BLaER1 treated with 17β-estradiol and CSF1 and Interleukin-3, amounts not matched to agents 10 nM and 100 nM (cell line): ENCODE results near the gene C19orf12.

Source experiments
- H3K27ac ChIP-seq, 11 experiments: shearing (Covaris generic); formaldehyde crosslinking; 2 replicates each; pipeline ENCODE4 v1.8.1; 2022
- H3K27me3 ChIP-seq, 11 experiments: shearing (Covaris generic); formaldehyde crosslinking; 2 replicates each; pipeline ENCODE4 v1.8.1; 2022
- H3K36me3 ChIP-seq, 11 experiments: shearing (Covaris generic); formaldehyde crosslinking; 2 replicates each; pipeline ENCODE4 v1.8.1; 2022
- H3K4me1 ChIP-seq, 10 experiments: shearing (Covaris generic); formaldehyde crosslinking; 2 replicates each; pipeline ENCODE4 v1.8.1; 2022
- H3K4me2 ChIP-seq, 11 experiments: shearing (Covaris generic); formaldehyde crosslinking; 2 replicates each; pipeline ENCODE4 v1.8.1; 2022
- H3K4me3 ChIP-seq, 10 experiments: shearing (Covaris generic); formaldehyde crosslinking; 2 replicates each; pipeline ENCODE4 v1.8.1; 2022
- H3K9ac ChIP-seq, 11 experiments: shearing (Covaris generic); formaldehyde crosslinking; 2 replicates each; pipeline ENCODE4 v1.8.1; 2022
- H3K9me3 ChIP-seq, 11 experiments: shearing (Covaris generic); formaldehyde crosslinking; replicated peaks in 1 of 11; 2 replicates each; pipeline ENCODE4 v1.8.1; 2022
- H4K20me1 ChIP-seq, 11 experiments: shearing (Covaris generic); formaldehyde crosslinking; 2 replicates each; pipeline ENCODE4 v1.8.1; 2022
- Cebpa-rat ChIP-seq, 11 experiments: shearing (Covaris generic); IDR thresholded peaks; 2 replicates each; pipeline ENCODE4 v1.8.1; 2022

Gene C19orf12

GRCh38 chr19:29695765-29696564 is 19.1 kb downstream of the C19orf12 start:
- Histone ChIP-seq H3K4me3 (no peak overlapping the region), H3K4me1 (peaks cover 8 to 32% (median 24%) of the 10 kb centered on the region in 10 experiments), H3K27ac (no peak overlapping the region), H3K27me3 (no peaks in the 10 kb centered on the region), H4K20me1 (peaks cover 0 to 27% (median 8%) of the 10 kb centered on the region in 11 experiments; a peak in 14 of 22 replicates), H3K36me3 (no peaks in the 10 kb centered on the region), H3K4me2 (no peak overlapping the region), H3K9me3 (peaks cover under 1 to 16% (median 11%) of the 10 kb centered on the region in 11 experiments; a peak in 20 of 22 replicates), H3K9ac (no peak overlapping the region)
- TF ChIP-seq Cebpa-rat (IDR thresholded peaks at IDR 0.05) = no peak

DNA sequence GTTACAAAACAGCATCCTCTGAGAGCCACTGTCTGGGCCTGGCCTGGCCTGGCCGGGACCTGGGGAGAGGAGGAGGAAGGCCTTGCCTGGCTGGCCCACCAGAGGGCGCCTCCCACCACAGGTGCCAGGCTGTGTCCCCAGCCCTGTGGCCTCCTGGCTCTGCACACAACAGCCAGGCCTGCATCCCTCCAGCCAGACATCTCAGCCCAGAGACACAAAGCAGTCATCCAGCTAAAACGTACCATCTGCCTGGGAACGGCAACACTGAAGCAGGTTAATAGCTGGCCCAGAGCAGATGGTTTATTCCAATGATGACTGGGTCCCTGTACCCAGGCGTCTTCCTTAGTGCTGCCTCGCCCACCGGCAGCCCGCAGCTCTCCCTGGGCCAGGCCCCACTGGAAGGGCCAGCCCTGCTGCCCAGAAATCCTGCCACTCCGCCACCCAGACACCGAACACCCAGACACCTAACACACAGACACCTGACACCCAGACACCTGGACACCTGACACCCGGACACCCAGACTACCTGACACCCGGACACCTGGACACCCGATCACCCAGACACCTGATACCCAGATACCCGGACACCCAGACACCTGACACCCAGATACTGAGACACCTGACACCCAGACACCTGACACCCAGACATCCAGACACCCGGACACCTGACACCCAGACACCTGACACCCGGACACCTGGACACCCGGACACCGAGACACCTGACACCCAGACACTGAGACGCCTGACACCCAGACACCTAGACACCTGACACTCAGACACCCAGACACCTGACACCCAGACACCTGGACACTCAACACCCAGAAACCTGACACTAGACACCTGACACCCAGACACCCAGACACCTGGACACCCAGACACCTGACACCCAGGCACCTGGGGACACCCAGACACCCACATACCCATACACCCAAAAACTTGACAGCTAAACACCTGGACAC is 20.1 kb downstream of the C19orf12 start:
- Histone ChIP-seq H3K27me3 (no peaks in the 10 kb centered on the region), H3K4me3 (no peak overlapping the region), H3K36me3 (peaks cover 0 to 6% (median 5%) of the 10 kb centered on the region in 11 experiments; a peak in 8 of 22 replicates), H3K4me2 (peak overlapping the region in 9 of 11 experiments; percentile 14 to 52 (median 45); a peak in 14 of 22 replicates), H3K4me1 (peaks cover 8 to 31% (median 24%) of the 10 kb centered on the region in 10 experiments), H3K9me3 (peaks cover 11 to 26% (median 21%) of the 10 kb centered on the region in 11 experiments), H3K9ac (peak overlapping the region in 2 of 11 experiments; percentile 27 to 48; a peak in 3 of 22 replicates), H4K20me1 (peaks cover 0 to 18% (median 3%) of the 10 kb centered on the region in 11 experiments; a peak in 9 of 22 replicates), H3K27ac (no peak overlapping the region)
- no peak for TF ChIP-seq Cebpa-rat (IDR thresholded peaks at IDR 0.05)

DNA sequence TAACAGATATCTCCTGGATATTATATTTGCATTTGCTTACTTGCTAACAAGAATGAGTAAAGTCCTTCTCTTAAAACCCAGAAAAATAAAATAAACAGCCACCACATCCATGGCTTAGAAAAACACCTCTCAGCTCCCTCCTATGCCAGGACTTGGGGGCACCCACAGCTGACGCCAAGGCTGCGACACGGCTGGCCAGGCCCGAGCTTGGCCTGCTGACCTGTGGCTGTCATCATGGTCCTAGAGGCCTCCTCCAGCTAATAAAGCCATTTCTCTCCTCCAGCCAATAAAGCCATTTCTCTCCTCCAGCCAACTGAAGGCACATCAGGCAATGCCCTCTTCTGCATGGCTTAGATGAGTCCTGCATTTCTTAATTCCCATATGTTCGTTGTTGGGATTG is 20.9 kb downstream of the C19orf12 start:
- Histone ChIP-seq H3K27me3 (no peaks in the 10 kb centered on the region), H3K9me3 (peaks cover 13 to 29% (median 22%) of the 10 kb centered on the region in 11 experiments), H3K4me1 (peaks cover 8 to 27% (median 24%) of the 10 kb centered on the region in 10 experiments), H3K4me3 (no peak overlapping the region), H3K4me2 (peak overlapping the region in 9 of 11 experiments; percentile 14 to 52 (median 45); a peak in 16 of 22 replicates), H3K27ac (peak overlapping the region in 5 of 11 experiments; percentile 3 to 34 (median 13); a peak in 1 of 22 replicates), H3K9ac (peak overlapping the region in 4 of 11 experiments; percentile 13 to 39 (median 26); a peak in 2 of 22 replicates), H4K20me1 (peaks cover 0 to 12% (median 3%) of the 10 kb centered on the region in 11 experiments; a peak in 7 of 22 replicates), H3K36me3 (peaks cover 0 to 6% (median 5%) of the 10 kb centered on the region in 11 experiments; a peak in 8 of 22 replicates)
- TF ChIP-seq Cebpa-rat (IDR thresholded peaks at IDR 0.05) = no peak

DNA sequence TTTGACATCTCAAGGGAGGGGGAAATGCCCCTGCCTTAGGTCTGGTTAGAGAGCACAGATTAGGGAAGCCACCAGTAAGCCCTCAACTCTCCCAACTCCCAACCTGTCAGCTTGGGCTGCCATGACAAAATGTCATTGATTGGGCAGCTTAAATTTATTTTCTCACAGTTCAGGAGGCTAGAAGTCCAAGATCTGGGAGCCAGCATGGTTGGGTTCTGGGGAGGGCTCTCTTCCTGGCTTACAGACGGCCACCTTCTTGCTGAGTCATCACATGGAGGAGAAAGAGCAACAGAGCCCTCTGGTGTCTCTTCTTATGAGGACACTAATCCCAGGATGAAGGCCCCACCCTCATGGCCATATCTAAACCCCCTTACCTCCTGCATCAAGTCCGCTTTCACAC is 24.2 kb downstream of the C19orf12 start:
- no peak for TF ChIP-seq Cebpa-rat (IDR thresholded peaks at IDR 0.05)
- Histone ChIP-seq H3K9ac (peak overlapping the region in 2 of 11 experiments; percentile 18 to 47; a peak in 2 of 22 replicates), H3K36me3 (peaks cover 0 to 6% (median 5%) of the 10 kb centered on the region in 11 experiments; a peak in 8 of 22 replicates), H3K9me3 (peaks cover 13 to 35% (median 15%) of the 10 kb centered on the region in 11 experiments), H3K4me2 (no peak overlapping the region), H4K20me1 (peaks cover 0 to 12% (median 3%) of the 10 kb centered on the region in 11 experiments; a peak in 7 of 22 replicates), H3K4me3 (peak overlapping the region in 2 of 10 experiments; percentile 18 to 28; a peak in 4 of 20 replicates), H3K4me1 (peaks cover 25 to 53% (median 41%) of the 10 kb centered on the region in 10 experiments), H3K27me3 (no peaks in the 10 kb centered on the region), H3K27ac (peak overlapping the region in 9 of 11 experiments; percentile 13 to 81 (median 59); a peak in 16 of 22 replicates)

GRCh38 chr19:29687897-29688728 is 26.9 kb downstream of the C19orf12 start:
- Histone ChIP-seq H3K27ac (peak overlapping the region in 9 of 11 experiments; percentile 9 to 64 (median 20); a peak in 13 of 22 replicates), H3K9ac (no peak overlapping the region), H3K4me3 (no peak overlapping the region), H3K36me3 (peaks cover 0 to 6% (median 5%) of the 10 kb centered on the region in 11 experiments; a peak in 8 of 22 replicates), H3K4me1 (peaks cover 5 to 54% (median 27%) of the 10 kb centered on the region in 10 experiments; a peak in 19 of 20 replicates), H3K4me2 (peak overlapping the region in 9 of 11 experiments; percentile 25 to 76 (median 55); a peak in 14 of 22 replicates), H3K9me3 (peaks cover 9 to 34% (median 13%) of the 10 kb centered on the region in 11 experiments), H3K27me3 (no peaks in the 10 kb centered on the region), H4K20me1 (no peaks in the 10 kb centered on the region)
- no peak for TF ChIP-seq Cebpa-rat (IDR thresholded peaks at IDR 0.05)

- Histone ChIP-seq H3K27ac (peak overlapping the region in 6 of 11 experiments; percentile 13 to 64 (median 47); a peak in 10 of 22 replicates), H3K4me1 (peaks cover 7 to 61% (median 31%) of the 10 kb centered on the region in 10 experiments; a peak in 18 of 20 replicates), H3K4me3 (no peak overlapping the region), H3K27me3 (no peaks in the 10 kb centered on the region), H3K36me3 (peaks cover 0 to 6% (median 5%) of the 10 kb centered on the region in 11 experiments; a peak in 8 of 22 replicates), H3K4me2 (peak overlapping the region in 9 of 11 experiments; percentile 25 to 76 (median 55); a peak in 14 of 22 replicates), H3K9me3 (peaks cover 9 to 34% (median 13%) of the 10 kb centered on the region in 11 experiments), H3K9ac (peak overlapping the region in 1 of 11 experiments; percentile 26; a peak in 2 of 22 replicates), H4K20me1 (no peaks in the 10 kb centered on the region)
- TF ChIP-seq Cebpa-rat (IDR thresholded peaks at IDR 0.05) = no peak
Observed at GRCh38 chr19:29687244-29687896, 27.7 kb downstream of the C19orf12 start.

DNA sequence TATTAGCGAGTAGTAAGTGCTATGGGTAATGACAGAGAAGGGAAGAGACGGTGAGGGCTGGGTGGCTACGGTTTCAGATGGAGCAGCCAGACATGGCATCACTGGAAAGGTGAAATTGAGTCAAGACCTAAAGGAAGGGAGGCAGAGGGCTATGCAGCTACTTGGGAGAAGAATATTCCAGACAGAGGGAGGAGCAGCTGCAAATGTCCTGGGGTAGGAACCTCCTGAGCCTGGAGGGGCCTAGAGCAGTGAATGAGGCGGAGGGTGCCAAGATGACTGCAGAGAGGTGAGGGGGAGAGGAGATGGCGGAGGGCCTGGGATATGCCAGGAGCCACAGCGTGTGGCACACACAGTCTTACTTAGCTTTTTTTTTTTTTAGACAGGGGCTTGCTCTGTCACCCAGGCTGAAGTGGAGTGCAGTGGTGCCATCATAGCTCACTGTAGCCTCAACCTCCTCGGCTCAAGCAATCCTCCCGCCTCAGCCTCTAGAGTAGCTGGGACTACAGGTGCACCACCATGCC is 28.7 kb downstream of the C19orf12 start:
- Histone ChIP-seq H3K4me1 (peaks cover 17 to 72% (median 41%) of the 10 kb centered on the region in 10 experiments), H3K27ac (peak overlapping the region in 1 of 11 experiments; percentile 62; a peak in 1 of 22 replicates), H4K20me1 (peaks cover 0 to 5% (median 0%) of the 10 kb centered on the region in 11 experiments; a peak in 1 of 22 replicates), H3K9me3 (peaks cover 9 to 34% (median 13%) of the 10 kb centered on the region in 11 experiments), H3K4me3 (no peak overlapping the region), H3K27me3 (no peaks in the 10 kb centered on the region), H3K4me2 (peak overlapping the region in 4 of 11 experiments; percentile 68 to 76 (median 76); a peak in 7 of 22 replicates), H3K9ac (no peak overlapping the region), H3K36me3 (peaks cover 0 to 6% (median 5%) of the 10 kb centered on the region in 11 experiments; a peak in 8 of 22 replicates)
- TF ChIP-seq Cebpa-rat (IDR thresholded peaks at IDR 0.05) = no peak
